ENCODE measurements around the gene MITF.

- TF ChIP-seq CTCF (IDR thresholded peaks at IDR 0.05 in 2 of 3, conservative IDR thresholded peaks at IDR 0.05 in 1 of 3; ENCODE audit: borderline replicate concordance in 1 of 3, insufficient read depth in 1 of 3, low read depth in 2 of 3, low read length in 2 of 3) = no peak
- TF ChIP-seq POLR2A (IDR thresholded peaks at IDR 0.05; ENCODE audit: borderline replicate concordance, extremely low read depth, insufficient read depth, insufficient read length) = no peak
- no peak for TF ChIP-seq ZNF274 (IDR thresholded peaks at IDR 0.05; ENCODE audit: low read depth, low read length)
- no peak for TF ChIP-seq EZH2 (IDR thresholded peaks at IDR 0.05)
- TF ChIP-seq ZBTB33 (IDR thresholded peaks at IDR 0.05; ENCODE audit: extremely low read depth, insufficient replicate concordance, low read length) = no peak
- no peak for TF ChIP-seq ZFX (IDR thresholded peaks at IDR 0.05)
- no peak for TF ChIP-seq SRF (IDR thresholded peaks at IDR 0.05; ENCODE audit: low read depth)
- no peak for TF ChIP-seq POLR2AphosphoS5 (IDR thresholded peaks at IDR 0.05; ENCODE audit: low read depth, low read length)
- no peak for TF ChIP-seq RAD21 (IDR thresholded peaks at IDR 0.05; ENCODE audit: low read depth)
- TF ChIP-seq JUND (IDR thresholded peaks at IDR 0.05) = no peak
These were observed 11.8 kb downstream of the MITF start for GRCh38 chr3:69751074-69751476.

Measured in HCT116 (cell line).